Stimulated activated memory B cell treated with anti-CD40 and anti-IgM and Interleukin-4, amounts not matched to agents 10 μg/mL and 1 μg/mL and 100 μg/mL, for 72 hours (primary cell): ENCODE data around the gene COL27A1.
A peak's percentile ranks its signal among the peaks of the same experiment; 100 is the strongest.

Experiments
- ATAC-seq: fragments of 150-1000 bp; cut with Tn5 transposase; 2 replicates; pipeline ENCODE4 v1.10.0; 2021
- H3K27ac Mint-ChIP-seq: one replicate; pipeline ENCODE4 v1.8.0; 2022; ENCODE audit warnings: mild to moderate bottlenecking, mixed read lengths
- H3K27me3 Mint-ChIP-seq: one replicate; pipeline ENCODE4 v1.8.0; 2022; ENCODE audit warnings: mixed read lengths
- H3K36me3 Mint-ChIP-seq: one replicate; pipeline ENCODE4 v1.8.0; 2022; ENCODE audit warnings: mixed read lengths
- H3K4me1 Mint-ChIP-seq: one replicate; pipeline ENCODE4 v1.8.0; 2022; ENCODE audit warnings: mixed read lengths
- H3K4me3 Mint-ChIP-seq: one replicate; pipeline ENCODE4 v1.8.0; 2022; ENCODE audit warnings: mild to moderate bottlenecking, moderate library complexity, mixed read lengths
- H3K9me3 Mint-ChIP-seq: one replicate; pipeline ENCODE4 v1.8.0; 2022; ENCODE audit warnings: mixed read lengths

Gene COL27A1

DNA sequence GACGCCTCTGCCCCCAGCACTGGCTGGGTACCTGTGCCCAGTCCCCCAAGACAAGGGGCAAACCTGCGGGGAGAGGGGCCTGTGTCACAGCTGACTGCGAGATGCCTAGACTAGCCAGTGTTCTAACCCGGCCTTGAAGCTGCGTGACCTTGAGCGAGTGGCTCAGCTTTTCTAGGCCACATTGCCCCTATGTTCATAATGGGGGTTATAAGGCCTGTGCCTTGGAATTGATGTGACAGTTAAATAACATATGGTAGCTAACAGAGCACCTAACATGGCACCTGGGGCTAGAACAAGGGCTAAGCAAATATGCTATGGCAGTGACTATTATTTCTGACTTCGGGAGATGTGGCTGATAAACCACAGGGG, 22.8 kb upstream of the COL27A1 start:
- H3K36me3 Mint-ChIP-seq = no peaks in the 10 kb centered on the region
- H3K9me3 Mint-ChIP-seq = peaks cover 7% of the 10 kb centered on the region
- H3K4me1 Mint-ChIP-seq = no peaks in the 10 kb centered on the region
- ATAC-seq = no peak
- no peak overlapping the region for H3K4me3 Mint-ChIP-seq
- no peak overlapping the region for H3K27ac Mint-ChIP-seq
- H3K27me3 Mint-ChIP-seq = peaks cover 40% of the 10 kb centered on the region

DNA sequence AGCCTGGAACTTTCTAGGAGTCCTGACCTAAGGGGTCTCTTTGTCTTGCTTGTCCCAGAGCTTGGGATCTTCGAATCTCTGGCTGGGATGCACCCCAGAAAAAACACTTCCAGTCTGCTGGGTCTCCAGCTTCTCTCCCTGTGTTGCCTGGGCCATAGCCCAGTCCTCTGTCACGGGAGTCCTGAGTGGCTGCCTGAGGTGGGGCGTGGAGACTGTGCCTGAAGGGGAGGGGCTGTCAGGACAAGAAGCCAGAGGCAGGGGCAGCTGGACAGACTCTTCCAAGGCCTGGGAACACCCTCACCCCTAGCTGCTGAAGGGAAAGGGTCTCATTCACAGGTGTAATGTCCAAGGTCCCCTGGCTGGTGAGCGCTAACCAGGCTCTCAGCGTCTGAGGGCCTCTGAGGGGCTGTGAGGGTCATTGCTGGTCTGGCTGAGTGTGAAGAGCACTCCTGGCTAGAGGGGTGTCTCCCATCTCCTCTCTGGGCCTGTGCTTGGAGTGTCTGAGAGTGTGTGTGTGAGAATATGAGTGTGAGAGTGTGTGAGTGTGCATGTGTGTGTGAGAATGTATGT, 20.4 kb upstream of the COL27A1 start:
- H3K4me1 Mint-ChIP-seq = no peaks in the 10 kb centered on the region
- H3K4me3 Mint-ChIP-seq = no peak overlapping the region
- no peak overlapping the region for H3K27ac Mint-ChIP-seq
- no peaks in the 10 kb centered on the region for H3K9me3 Mint-ChIP-seq
- no peaks in the 10 kb centered on the region for H3K36me3 Mint-ChIP-seq
- no peak for ATAC-seq
- peaks cover 27% of the 10 kb centered on the region for H3K27me3 Mint-ChIP-seq

GRCh38 chr9:114137831-114138230, 17.5 kb upstream of the COL27A1 start:
- Mint-ChIP-seq H3K36me3 (no peaks in the 10 kb centered on the region), H3K4me3 (no peak overlapping the region)
- no peak for ATAC-seq

DNA sequence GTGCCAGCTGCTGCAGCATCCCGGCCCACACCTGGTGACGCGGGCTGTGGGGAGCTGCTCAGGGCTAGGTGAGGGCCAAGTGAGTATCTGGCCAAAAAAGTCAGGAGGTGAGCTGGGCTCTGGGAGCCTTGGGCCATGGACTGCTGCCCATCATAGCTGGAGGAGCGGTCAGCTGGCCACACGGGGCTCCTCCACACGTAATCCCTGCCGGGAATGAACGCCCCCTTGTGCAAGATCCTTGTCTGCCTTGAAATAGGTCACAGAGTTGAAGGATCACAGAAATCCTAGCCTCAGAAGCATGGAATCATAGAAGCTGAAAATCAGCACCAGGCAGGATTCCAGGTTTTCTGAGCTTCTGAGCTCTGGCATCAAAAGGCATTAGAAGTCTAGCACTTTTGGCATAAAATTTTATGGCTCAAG, 16.8 kb upstream of the COL27A1 start:
- Mint-ChIP-seq H3K36me3 (no peaks in the 10 kb centered on the region), H3K9me3 (no peaks in the 10 kb centered on the region), H3K4me3 (no peak overlapping the region), H3K27ac (no peak overlapping the region), H3K4me1 (no peaks in the 10 kb centered on the region), H3K27me3 (peaks cover 13% of the 10 kb centered on the region)
- no peak for ATAC-seq

More at GRCh38 chr9:114137831-114138230, 17.5 kb upstream of the COL27A1 start:
- Mint-ChIP-seq H3K4me1 (no peaks in the 10 kb centered on the region), H3K9me3 (no peaks in the 10 kb centered on the region), H3K27me3 (peaks cover 13% of the 10 kb centered on the region), H3K27ac (no peak overlapping the region)

DNA sequence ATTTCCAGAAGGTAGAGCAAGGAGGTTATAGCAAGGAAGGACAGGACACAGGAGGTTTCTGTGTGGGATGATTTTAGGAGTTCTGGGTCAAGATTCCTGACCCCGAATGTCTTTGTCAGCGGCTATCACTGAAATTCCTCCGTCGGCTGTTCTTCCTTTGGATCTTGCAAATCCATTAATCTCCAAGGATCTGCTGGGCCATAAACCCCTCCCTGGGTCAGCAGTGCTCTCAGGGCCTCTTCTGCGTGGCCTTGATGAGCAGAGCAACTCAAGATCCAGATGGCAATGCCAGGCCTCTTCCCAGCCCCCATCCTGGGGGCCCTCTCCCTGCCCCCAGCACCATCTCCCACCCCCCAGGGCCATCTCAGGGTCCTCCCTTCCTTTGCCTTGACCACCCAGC, 16.3 kb upstream of the COL27A1 start:
- H3K4me1 Mint-ChIP-seq = no peaks in the 10 kb centered on the region
- ATAC-seq = no peak
- H3K9me3 Mint-ChIP-seq = no peaks in the 10 kb centered on the region
- no peaks in the 10 kb centered on the region for H3K36me3 Mint-ChIP-seq
- peaks cover 13% of the 10 kb centered on the region for H3K27me3 Mint-ChIP-seq
- H3K4me3 Mint-ChIP-seq = no peak overlapping the region
- no peak overlapping the region for H3K27ac Mint-ChIP-seq

DNA sequence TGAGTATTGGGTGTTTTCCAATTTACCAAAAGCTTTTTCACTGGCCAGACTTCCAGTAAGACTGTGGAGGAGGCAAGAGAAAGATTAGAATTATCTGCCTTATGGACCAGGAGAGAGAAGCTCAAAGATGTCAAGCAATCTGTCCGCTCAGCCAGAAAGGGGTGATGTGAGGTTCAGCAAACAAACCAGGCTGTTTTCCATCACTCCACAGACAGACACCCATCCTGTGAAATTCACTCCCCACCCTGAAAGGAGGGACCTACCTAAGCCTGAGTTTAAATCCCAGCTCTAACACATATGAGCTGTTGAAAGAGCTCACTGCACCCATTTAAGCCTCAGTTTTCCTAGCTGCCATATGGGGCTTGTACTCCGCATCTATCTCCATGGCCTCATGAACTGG, 14.9 kb upstream of the COL27A1 start:
- Mint-ChIP-seq H3K27me3 (peaks cover 13% of the 10 kb centered on the region), H3K9me3 (no peaks in the 10 kb centered on the region)

DNA sequence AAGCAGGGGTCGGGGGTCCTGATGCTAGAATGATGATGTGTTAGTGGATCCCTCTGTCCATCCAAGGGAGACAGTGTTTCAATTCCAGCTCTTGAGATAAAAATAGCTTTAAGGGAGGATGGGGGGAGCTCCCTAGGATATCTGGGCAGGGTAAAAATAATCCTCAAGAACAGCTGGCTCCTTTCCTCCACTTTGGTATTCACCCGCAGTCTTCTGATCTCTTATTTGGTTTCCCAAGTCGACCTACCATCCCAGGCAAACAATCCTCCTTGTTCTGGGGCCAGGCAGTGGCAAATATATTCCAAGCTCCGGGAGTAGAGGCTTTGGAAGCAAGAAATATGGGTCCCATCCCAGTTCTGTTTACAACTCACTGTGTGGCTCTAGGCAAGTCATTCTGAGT, 14.5 kb upstream of the COL27A1 start:
- Mint-ChIP-seq H3K36me3 (no peaks in the 10 kb centered on the region), H3K27me3 (peaks cover 13% of the 10 kb centered on the region), H3K4me1 (no peaks in the 10 kb centered on the region), H3K4me3 (no peak overlapping the region), H3K9me3 (no peaks in the 10 kb centered on the region), H3K27ac (no peak overlapping the region)
- ATAC-seq = no peak

More for the DNA sequence above, 14.9 kb upstream of the COL27A1 start:
- no peak for ATAC-seq
- H3K4me1 Mint-ChIP-seq = no peaks in the 10 kb centered on the region
- H3K4me3 Mint-ChIP-seq = no peak overlapping the region
- H3K36me3 Mint-ChIP-seq = no peaks in the 10 kb centered on the region
- no peak overlapping the region for H3K27ac Mint-ChIP-seq

DNA sequence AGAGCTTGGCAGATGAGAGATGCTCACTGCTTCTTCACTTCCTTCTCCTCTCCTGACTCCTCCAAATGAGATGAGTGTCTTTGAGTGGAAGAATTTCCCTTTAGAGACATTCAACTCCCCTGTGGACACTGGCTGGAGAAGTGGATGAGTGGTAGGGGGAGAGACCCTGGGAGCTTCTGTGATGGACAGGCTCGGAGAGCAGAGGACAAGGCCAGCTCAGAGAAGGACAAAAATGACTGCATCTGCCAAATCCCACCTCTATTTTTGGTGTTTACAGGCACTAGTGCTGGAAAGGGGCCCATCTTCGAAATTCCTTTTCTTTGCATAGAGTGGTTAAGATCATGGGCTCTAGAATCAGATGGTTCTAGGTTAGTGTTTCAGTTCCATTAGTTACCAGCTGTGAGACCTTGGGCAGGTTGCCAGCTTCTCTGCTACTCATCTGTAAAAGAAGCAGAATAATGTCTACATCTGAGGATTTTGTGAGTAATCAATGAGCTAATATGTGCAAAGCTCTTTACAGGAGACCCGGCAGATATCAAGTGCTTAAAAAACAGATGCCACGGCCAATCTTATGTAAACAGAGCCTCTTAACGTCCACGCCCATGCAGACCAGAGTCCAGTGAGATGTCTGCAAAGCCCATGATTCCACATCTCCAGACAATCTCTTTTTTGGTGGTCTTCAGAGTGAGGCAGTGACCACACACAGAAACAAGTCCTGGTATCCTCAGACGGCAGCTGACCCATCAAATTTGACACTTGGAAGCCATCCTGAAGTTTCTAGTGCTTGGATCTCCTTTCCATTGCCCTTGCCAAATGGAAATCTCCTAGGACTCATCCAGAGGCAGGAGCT, 13.6 kb upstream of the COL27A1 start:
- Mint-ChIP-seq H3K4me1 (no peaks in the 10 kb centered on the region), H3K36me3 (no peaks in the 10 kb centered on the region), H3K27me3 (peaks cover 11% of the 10 kb centered on the region), H3K9me3 (peaks cover under 1% of the 10 kb centered on the region), H3K27ac (no peak overlapping the region), H3K4me3 (no peak overlapping the region)
- no peak for ATAC-seq

- H3K9me3 Mint-ChIP-seq = peaks cover 2% of the 10 kb centered on the region
- H3K27ac Mint-ChIP-seq = no peak overlapping the region
- H3K36me3 Mint-ChIP-seq = no peaks in the 10 kb centered on the region
- no peaks in the 10 kb centered on the region for H3K4me1 Mint-ChIP-seq
- H3K27me3 Mint-ChIP-seq = no peaks in the 10 kb centered on the region
- H3K4me3 Mint-ChIP-seq = no peak overlapping the region
- no peak for ATAC-seq
Observed at GRCh38 chr9:114143234-114143633, 12.1 kb upstream of the COL27A1 start.

- Mint-ChIP-seq H3K4me1 (no peaks in the 10 kb centered on the region), H3K9me3 (peaks cover 2% of the 10 kb centered on the region), H3K4me3 (no peak overlapping the region), H3K36me3 (no peaks in the 10 kb centered on the region), H3K27me3 (peaks cover 25% of the 10 kb centered on the region), H3K27ac (no peak overlapping the region)
- no peak for ATAC-seq
Observed at GRCh38 chr9:114146735-114147134, 8.6 kb upstream of the COL27A1 start.

- Mint-ChIP-seq H3K4me1 (peaks cover 2% of the 10 kb centered on the region), H3K27ac (no peak overlapping the region), H3K9me3 (peaks cover 2% of the 10 kb centered on the region), H3K36me3 (no peaks in the 10 kb centered on the region), H3K27me3 (peaks cover 45% of the 10 kb centered on the region), H3K4me3 (no peak overlapping the region)
- ATAC-seq = no peak
Observed at GRCh38 chr9:114149181-114149580, 6.2 kb upstream of the COL27A1 start.

GRCh38 chr9:114149765-114150340, 5.5 kb upstream of the COL27A1 start:
- no peak overlapping the region for H3K4me3 Mint-ChIP-seq
- H3K4me1 Mint-ChIP-seq = peaks cover 9% of the 10 kb centered on the region
- H3K27ac Mint-ChIP-seq = no peak overlapping the region
- peaks cover 51% of the 10 kb centered on the region for H3K27me3 Mint-ChIP-seq
- no peak for ATAC-seq
- H3K36me3 Mint-ChIP-seq = no peaks in the 10 kb centered on the region
- peaks cover 2% of the 10 kb centered on the region for H3K9me3 Mint-ChIP-seq

GRCh38 chr9:114150608-114151007, 4.7 kb upstream of the COL27A1 start:
- H3K4me1 Mint-ChIP-seq = peaks cover 14% of the 10 kb centered on the region
- no peak overlapping the region for H3K4me3 Mint-ChIP-seq
- H3K27ac Mint-ChIP-seq = no peak overlapping the region
- no peaks in the 10 kb centered on the region for H3K36me3 Mint-ChIP-seq
- peaks cover 58% of the 10 kb centered on the region for H3K27me3 Mint-ChIP-seq
- H3K9me3 Mint-ChIP-seq = peaks cover 2% of the 10 kb centered on the region
- ATAC-seq = no peak

DNA sequence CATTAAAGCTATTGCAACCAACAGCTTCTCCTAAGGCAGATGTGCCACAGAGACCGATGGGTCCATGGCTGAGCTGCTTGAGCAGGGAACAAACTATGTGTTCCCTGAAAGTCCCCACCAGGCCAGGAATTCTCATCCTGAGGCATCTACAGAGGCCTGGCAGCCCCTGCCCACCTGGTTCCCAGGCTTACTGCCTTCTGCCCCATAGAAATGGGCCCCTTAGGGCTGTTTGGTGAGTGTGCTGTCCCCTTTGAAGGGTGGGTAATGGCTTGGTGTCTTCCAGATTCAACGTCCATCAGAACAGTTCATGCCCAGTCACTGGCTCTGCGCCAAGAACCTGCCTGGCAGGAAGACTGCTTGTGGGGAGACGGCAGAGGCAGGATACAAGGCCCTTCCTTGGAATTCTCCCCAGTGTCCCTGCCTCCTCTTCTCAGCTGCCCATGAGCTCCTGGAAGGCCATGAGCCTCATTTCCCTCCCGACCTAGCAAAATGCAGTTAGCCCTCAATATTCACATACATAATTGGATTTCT, 3.8 kb upstream of the COL27A1 start:
- Mint-ChIP-seq H3K9me3 (peaks cover 2% of the 10 kb centered on the region), H3K36me3 (no peaks in the 10 kb centered on the region), H3K4me1 (peaks cover 19% of the 10 kb centered on the region), H3K27ac (no peak overlapping the region), H3K4me3 (no peak overlapping the region), H3K27me3 (peaks cover 64% of the 10 kb centered on the region)
- no peak for ATAC-seq

DNA sequence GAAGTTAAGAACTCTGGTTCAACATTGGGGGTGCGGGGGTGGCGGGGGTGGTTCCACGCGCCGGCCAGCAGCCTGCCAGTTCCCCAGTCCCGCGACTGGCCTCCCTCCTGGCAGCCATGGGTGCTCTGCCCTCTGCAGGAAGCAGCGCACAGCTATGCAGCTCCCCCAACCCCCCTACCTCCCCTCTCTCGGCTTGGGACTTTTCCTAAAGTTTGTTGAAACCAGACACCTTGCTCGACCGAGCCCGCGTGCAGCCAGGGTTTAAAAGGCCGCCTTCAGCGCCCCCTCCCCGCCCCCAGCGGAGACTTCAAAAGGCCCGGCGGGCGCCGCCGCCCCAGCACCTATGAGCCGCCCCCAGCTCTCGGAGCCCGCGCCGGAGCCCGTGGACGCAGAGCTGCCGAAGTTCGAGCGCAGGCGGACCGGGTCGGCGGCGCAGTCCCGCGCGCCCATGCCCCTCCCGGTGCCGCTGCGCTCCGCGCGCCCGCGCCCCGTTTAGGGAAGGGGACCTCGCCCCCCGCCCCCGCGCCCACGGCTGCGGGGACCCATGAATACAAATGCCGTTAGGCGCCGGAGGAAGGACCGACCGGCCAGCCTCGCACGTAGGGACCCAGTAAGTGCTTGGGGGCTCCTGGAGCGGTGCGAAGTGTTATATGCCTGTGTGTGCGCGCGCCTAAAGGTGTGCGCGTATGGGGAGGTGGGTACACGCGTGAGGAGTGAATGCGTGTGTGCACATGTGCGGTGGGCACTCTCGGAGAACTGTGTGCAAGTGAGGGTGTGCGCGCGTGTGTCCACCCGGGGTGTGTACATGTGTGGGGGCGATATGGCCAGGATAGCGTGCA, 1.4 kb upstream of the COL27A1 start:
- no peak for ATAC-seq
- peaks cover 72% of the 10 kb centered on the region for H3K27me3 Mint-ChIP-seq
- H3K4me3 Mint-ChIP-seq = peak overlapping the region; percentile 3
- H3K27ac Mint-ChIP-seq = no peak overlapping the region
- H3K4me1 Mint-ChIP-seq = peaks cover 27% of the 10 kb centered on the region
- no peaks in the 10 kb centered on the region for H3K36me3 Mint-ChIP-seq
- H3K9me3 Mint-ChIP-seq = no peaks in the 10 kb centered on the region
